Stimulated activated CD8-positive, alpha-beta memory T cell treated with anti-CD3 and anti-CD28 coated beads, Interleukin-12 subunit alpha, Interleukin-12 subunit beta, amount 100 ng/mL, for 24 hours (primary cell): ENCODE results near the gene TCTN2.
A peak's percentile ranks its signal among the peaks of the same experiment; 100 is the strongest.

Experiments used
- DNase-seq: peaks from one replicate; pipeline ENCODE4 v3.0.0-alpha.2; 2020; ENCODE audit errors: extremely low read depth

TCTN2 gene

DNA sequence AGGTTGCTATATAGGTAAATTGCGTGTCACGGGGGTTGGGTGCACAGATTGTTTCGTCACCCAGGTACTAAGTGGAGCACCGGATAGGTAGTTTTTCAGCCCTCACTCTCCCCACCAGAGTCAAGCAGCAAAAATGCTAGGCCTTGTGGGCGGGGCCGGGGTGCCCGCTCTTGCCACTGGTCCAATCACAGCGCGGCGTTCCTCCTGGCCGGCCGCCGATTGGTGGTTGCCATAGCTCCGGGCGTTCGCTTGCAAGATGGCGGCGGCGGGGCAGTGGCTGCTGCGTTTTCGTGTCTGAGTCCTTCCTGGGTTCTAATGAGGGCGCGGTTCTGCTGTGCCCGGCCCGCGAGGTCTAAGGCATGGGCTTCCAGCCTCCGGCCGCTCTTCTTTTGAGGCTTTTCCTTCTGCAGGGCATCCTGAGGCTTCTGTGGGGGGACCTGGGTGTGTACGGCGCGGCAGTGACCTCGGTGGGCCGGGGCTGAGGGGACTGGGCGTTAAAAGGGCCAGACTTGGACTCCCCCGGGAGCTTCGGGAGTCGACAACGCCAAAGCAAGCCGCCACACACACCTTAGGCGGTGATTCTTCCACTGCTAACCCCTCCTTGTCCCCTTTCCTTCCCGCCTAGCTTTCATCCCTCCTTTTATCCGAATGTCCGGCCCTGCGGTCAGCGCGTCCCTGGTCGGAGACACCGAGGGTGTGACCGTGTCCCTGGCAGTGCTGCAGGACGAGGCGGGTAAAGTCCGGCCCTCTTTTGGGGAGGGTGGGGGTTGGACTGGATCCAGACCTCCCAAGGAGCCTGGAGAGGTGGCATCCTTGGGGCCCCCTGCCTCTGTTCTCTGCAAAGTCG, at the start of gene TCTN2:
TCTN2 (plus strand) TSS at position 232 of the 847 bp plus-strand sequence; CDS start at position 360, 128 bp downstream.
- DNase-seq: peak; percentile 89

GRCh38 chr12:123621619-123622530, 49.0 kb upstream of the TCTN2 start:
- no peak for DNase-seq

GRCh38 chr12:123633379-123634141, 37.4 kb upstream of the TCTN2 start, which contains the start of the genes EIF2B1 and GTF2H3:
TSS of gene EIF2B1 (minus strand) at chr12:123633686. CDS start at chr12:123633557, 129 bp downstream.
TSS of gene GTF2H3 (plus strand) at chr12:123633829. CDS start at chr12:123633860, 31 bp downstream.
- peak; percentile 93 for DNase-seq

DNA sequence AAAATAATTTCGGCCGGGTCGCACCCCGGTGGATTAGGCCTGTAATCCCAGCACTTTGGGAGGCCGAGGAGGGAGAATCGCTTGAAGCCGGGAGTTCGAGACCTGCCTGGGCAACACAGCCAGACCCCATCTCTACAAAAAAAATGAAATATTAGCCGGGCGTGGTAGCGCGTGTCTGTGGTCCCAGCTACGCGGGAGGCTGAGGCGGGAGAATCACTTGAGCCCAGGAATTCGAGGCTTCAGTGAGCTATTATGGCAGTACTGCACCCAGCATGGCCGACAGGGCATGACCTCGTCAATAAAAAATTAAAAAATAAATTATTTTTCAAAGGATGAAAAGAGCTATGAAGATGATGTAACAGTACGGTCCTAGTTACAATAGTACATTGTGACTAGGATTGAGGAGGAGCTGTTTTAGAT, 36.8 kb upstream of the TCTN2 start:
- DNase-seq: no peak

- DNase-seq: no peak
Observed at GRCh38 chr12:123643911-123644310, 27.0 kb upstream of the TCTN2 start.

DNA sequence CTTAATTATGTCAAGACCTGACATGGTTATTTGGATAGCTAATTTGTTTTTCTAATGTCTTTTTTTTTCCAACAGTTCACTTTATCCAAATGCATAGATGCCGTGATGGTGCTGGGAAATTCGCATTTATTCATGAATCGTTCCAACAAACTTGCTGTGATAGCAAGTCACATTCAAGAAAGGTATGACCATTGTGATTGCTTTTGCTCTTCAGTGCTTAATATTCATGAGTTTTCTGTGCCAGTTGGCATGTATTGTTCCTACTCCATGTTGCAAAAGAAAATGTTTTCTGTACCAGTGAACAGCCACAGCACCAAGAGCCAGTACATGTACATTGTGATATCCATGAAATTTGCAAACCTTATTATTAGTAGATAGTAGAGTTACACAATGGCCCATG, 25.5 kb upstream of the TCTN2 start:
- DNase-seq: no peak

GRCh38 chr12:123645878-123646277, 25.0 kb upstream of the TCTN2 start:
- DNase-seq: no peak

- DNase-seq: no peak
Observed at GRCh38 chr12:123648401-123648800, 22.5 kb upstream of the TCTN2 start.

- no peak for DNase-seq
Observed at GRCh38 chr12:123654129-123654701, 16.7 kb upstream of the TCTN2 start.

- no peak for DNase-seq
Observed at GRCh38 chr12:123655420-123655819, 15.5 kb upstream of the TCTN2 start.

DNA sequence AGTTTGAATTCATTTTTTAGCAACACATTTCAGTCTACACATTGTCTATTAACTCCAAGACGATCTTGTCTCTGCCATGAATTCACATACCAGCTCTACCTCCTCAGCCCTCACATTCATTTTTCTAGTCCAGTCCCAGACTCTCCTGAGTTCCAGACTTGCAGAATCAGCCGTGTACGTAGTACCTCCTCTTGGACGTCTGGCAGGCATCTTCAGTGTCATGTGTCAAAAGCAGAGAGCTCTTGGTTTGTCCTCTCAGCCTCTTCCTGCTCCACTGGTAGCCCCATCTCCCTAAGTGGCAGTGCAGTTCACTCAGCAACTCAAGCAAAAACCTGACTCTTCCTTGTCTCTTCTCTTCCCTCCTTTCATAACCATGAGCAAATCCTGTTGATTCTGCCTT, 14.5 kb upstream of the TCTN2 start:
- no peak for DNase-seq

DNA sequence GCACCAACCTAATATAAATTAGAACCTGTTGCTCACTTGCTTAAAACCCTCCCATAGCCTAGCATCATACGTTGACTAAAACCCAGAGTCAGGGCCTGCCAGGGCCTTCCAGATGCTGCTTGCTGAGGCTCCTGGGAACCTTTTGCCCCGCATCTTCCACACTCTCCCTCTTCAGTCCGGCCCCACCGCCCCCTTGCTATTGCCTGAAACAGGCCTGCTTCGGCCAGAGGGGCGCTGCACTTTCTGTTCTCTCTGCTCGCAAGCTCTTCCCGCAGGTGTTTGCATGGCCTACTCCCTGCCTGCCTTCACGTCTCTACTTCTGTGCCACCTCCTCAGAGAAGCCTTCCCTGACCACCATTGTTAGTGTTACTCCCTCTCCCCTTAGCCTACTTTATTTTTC, 13.7 kb upstream of the TCTN2 start:
- DNase-seq: no peak

DNA sequence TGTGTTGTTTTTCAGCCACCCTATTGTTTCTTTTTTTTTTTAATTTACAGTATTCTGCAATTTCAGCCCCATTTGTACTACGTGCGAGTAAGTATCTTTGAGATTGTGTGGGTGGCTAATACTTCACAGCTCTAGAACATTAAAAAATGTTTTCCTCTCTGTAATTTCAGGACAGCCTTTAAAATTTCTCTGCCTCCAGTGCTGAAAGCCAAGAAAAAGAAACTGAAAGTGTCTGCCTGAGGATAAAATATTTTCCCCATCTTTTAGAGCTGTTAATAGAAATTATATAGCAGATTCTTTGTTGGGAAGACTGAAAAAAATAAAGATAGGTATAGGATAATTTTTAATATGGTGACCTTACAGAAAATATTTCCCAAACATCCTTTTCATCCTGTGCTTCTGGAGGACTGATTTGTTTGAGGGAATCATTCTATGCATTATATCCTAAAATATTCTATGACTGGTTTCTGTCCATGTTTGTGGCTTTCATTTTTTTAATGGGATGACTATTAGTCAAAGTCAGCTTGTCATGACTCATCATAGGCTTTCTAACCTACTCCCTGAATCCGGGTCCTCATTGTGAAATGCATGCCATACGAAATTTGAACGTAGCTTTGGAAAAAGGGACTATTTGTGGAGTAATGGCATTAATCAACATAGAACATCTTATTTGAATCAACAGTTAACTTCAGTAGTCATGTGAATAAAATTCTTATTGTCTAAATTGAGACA, 10.8 kb upstream of the TCTN2 start:
- no peak for DNase-seq

DNA sequence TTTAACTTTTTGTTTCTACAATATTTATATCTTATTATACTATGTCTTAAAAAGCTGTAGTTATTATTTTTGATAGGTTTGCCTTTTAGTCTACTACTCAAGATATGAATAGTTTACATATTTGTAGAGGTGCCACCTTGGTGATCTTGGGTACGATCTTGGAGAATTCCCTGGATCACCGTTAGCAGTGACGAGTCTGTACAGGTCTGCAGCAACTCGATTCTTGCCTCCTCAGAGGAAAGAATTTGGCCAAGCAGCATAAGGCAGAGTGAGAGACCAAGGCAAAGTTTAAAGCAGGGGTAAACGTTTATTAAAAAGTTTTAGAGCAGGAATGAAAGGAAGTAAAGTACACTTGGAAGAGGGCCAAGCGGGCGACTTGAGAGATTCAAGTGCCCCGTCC, 3.1 kb upstream of the TCTN2 start:
- DNase-seq: no peak

DNA sequence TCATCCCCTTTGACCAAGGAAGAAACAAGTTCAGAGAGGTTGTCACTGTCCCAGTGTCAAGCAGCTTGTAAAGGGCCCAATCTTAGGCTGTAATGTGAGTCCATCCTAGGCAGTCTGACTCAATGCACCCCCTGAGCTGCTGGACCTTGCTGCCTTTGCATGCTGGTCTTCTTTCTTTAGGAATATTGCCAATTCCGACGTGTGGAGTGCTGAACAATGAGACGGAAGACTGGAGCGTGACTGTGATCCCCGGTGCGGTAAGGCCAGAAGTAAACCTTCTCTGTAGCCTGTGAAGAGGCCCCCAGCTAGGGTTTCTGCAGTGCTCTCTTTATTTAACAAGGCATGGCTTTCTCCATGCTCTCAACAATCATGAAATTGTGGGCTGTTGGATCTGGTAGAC, 963 bp downstream of the TCTN2 start:
- no peak for DNase-seq

GRCh38 chr12:123675436-123675835, 4.5 kb downstream of the TCTN2 start:
- no peak for DNase-seq

DNA sequence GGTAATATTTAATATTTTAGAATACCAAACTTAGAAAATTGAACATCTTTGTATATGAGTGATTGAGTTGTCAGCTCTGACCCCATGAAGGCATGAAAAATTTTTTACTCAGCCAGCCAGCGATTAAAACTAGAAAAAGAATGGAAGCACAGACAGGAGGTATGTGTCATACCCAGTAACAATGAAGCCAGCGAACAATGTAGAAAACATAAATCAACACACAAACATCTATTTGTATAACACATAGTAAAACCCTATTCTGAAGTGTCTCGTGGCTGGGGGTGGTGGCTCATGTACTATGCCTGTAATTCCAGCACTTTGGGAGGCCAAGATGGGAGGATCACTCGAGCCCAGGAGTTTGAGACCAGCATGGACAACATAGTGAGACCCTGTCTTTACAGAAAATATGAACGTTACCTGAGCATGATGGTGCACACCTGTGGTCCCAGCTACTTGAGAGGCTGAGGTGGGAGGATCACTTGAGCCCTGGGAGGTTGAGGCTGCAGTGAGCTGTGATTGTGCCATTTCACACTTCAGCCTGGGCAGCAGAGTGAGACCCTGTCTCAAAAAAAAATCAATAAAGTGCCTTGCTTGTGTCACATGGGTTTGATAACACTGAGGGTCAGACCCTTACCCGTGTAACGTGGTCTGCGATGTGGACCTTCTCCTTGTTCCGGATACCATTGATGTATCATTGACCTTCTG, 5.9 kb downstream of the TCTN2 start:
- DNase-seq: no peak

- DNase-seq: no peak
Observed at GRCh38 chr12:123678981-123679380, 8.1 kb downstream of the TCTN2 start.

- no peak for DNase-seq
Observed at GRCh38 chr12:123681605-123682004, 10.7 kb downstream of the TCTN2 start.

DNA sequence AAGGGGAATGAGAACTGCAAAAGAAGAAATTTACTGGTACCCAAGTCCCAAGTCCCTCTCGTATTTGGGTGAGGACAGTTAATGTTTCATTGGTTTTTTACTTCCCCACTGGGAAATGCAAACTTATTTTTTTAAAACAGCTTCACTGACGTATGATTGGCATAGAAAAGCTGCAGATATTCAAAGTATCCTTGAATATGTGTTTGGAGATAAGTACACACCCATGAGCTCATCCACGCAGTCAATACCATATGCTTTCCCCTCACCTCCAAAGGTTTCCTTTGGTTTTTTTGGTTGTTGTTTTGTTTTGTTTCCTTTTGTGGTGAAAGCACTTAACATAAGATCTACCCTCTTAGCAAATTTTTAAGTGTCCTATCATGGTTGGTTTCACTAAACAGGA, 13.1 kb downstream of the TCTN2 start:
- DNase-seq: no peak
